HuH-7 (cell line): ENCODE results near the gene SPRR1A.
"Not testable (repeated sequence)": the region's sequence is repeated elsewhere in the genome, so short reads cannot be mapped to it uniquely, and the experiment has no call there.

Experiments used
- DNase-seq: peaks from one replicate; pipeline ENCODE4 v3.0.0; 2011; ENCODE audit warnings: low spot score

Gene SPRR1A

DNA sequence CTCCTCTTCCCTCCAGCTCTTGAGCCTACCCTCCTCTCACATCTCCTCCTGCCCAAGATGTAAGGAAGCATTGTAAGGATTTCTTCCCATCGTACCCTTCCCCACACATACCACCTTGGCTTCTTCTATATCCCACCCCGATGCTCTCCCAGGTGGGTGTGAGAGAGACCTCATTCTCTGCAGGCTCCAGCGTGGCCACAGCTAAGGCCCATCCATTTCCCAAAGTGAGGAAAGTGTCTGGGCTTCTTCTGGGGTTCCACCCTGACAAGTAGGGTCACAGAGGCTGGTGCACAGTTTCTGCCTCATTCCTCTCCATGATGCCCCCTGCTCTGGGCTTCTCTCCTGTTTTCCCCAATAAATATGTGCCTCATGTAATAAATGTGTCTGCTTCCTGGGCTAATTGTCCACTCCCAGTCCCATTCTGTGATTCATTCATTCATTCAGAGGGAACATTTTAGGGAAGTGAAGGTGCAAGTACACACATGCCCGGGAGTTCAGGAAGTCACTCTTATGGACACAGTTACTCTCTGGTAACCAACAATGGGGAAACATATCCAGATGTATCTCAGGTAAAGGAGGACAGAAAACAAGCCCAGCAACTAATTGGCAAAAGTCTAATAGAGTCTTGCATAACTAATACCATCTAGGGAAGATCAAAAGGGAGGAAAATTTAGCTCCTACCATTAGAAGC lies 11.5 kb upstream of the SPRR1A start:
- DNase-seq: no peak

DNA sequence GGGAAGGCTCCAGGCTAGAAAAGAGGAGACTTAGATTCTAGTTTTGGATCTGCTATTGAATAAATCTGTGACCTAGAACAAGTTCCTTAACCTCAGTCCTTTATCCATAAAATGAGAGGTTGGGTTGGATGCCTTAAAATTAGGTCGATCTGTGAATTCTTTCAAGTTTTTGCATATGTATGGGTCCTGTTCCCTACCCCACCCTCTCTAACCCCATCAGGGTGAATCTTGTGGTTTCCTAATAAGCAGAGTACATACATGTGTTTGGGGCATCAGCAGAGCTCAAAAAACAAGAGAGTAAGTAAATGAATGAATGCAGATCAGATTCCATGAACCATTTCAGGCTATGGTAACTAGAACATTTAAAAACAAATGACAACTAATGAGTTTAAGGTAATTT lies 7.2 kb upstream of the SPRR1A start:
- DNase-seq: no peak

DNA sequence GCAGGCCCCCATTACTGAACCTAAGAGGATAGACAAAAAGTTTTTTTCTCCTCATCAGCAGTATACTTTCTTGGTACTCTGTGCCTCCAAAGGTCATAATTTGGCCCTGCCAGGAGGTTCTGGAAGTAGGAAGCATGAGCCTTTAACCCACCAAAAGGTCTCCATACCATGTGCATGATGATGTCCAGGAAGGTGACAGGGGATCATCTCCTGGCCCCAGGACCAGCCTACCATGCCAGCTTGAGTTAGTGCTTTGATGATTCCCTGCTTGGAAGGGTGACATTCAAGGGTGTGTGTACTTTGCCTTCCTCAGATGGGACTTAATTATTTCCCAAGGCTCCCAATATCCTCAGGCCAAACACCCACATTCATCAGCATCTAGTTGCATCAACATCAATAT lies 6.3 kb upstream of the SPRR1A start:
- DNase-seq: no peak

DNA sequence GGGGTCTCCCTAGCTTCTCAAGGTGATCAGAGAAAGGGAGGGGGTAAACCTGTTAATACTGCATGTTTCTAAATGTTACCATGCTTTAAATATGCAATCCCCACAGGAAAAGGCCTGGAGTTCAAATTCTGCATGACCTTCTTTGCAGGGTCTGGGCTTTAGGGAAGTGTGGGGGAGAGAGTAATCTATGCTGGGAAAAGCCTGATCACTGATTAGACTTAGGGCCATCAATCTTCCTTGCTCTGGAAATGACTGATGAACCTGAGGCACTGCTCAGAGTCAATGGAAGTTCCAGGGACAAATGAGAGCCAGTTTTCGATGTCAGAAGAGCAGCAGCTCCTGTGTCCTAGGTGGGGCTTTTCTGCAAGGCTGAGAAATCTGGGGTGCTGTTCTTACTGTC lies 3.2 kb upstream of the SPRR1A start:
- no peak for DNase-seq

DNA sequence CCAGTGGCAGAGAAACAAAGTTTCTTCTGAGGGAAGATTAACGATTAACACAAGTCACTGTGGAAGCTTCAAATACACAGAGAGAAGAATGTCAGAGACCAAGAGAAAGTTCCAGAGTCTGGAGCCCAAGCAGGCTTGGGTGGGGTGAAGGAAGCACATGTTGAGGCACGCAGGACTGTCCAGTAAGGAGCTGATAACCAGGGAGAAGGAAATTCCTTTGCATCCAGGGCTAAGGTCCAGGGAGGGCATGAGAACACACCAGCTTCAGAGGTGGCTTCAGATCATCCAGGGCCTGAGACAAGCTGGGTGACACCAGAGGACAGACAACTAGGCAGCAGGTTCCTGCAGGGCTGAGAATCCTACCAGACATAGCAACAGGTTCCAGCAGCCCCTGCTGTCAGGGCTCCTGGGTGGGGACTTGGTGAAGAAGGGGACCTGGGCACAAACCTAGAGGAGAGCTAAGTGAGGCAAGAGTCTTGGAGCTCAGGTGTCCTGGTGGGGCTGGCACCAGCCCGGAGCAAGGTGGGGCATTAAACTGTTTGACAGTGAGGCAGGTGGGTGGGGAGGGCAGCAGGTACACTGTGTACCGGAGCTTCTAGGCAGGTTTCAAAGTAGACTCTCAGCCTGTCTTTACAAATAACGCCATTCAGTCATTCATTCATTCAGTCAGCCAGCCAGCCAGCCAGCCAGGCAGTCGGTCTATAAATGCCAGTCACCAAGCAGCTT lies 2.6 kb upstream of the SPRR1A start:
- no peak for DNase-seq

DNA sequence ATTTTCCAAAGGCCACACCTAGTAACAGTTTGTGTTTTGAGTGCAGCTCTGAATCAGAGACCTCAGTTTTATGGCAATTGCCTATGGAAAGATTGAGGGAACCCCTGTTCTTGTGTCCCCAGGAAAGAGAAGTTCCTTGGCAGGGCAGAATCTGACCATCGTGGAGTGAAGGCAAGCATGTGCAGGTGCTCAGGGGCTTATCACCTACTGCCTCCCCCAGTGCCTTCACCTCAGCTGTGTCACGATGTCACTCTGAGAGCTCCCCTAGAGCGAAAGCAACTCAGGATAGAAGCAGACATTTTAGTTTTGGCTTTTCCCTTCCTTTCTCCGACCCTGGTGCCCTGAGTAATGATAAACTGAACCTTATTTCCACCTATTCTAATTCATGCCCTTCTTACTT lies 1.8 kb upstream of the SPRR1A start:
- DNase-seq: no peak

DNA sequence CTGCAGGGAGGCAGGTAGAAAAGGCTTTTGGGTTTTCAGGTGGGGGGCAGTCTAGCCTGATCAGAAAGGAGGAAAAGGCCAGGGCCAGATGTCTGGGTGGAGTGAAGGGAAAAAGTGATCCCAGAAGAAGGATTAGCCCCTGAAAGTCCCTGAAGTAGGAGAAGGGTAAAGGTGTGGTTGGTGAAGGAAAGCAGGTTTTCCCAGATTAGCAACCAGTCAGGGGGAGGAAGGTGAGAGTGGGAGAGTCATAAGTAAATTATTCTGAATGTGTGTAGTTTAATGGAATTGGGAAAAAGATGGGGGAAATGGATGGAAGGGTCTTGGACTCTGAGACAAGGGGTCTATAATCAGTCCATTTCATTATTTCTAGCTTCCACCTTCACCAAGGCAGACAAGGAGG lies 647 bp upstream of the SPRR1A start:
- no peak for DNase-seq

DNA sequence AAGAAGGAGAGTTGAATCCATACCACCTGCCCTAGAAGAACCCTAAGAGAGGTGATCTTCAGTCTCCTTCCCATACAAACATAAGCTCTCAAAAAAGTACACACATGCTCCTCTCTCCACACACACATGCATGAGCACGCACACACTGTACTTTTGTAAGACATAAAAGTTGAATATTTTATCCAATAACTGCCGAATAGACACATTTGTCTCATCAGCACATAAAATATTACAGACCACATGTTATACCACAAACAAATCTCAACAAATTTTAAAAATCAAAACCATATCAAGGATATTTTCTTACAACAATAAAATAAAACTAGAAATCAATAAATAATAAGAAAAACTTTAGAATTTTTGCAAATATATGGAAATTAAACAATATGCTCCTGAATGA lies 2.7 kb downstream of the SPRR1A start:
- DNase-seq: no peak

DNA sequence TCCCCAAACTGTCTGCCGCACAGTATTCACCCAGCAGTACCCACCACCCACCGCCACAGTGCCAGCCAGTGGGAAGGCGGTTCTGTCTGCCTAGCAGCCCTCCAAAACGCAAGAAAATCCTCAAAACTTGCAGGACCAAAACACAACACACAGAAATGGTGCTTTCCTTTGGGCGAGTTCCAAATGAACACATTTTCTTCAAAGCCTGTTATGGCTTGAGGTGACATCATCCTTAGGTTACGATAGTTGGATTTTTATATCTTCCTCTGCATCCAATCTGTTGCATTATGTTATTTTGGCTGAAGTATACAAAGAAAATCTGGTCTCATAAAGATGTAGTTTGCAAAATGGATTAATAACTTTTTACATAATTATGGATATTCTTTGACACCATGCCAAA lies 9.3 kb downstream of the SPRR1A start:
- DNase-seq: no peak

DNA sequence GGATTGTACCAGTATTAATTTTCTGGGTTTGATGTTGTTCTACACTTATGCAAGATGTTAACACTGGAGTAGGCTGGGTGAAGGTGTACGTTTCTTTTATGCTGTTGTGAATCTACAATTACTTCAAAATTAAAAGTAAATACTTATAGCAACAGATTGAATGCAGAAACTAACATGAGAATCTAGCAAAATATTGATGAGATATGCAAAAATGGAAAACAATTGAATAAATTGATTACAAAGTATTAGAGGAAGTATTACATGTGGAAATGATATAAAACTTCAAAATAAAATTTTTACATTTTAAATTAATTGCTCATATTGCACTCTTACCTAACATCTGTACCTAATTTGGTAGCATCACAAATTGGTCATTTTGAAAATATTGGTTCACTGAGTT lies 12.0 kb downstream of the SPRR1A start:
- no peak for DNase-seq

DNA sequence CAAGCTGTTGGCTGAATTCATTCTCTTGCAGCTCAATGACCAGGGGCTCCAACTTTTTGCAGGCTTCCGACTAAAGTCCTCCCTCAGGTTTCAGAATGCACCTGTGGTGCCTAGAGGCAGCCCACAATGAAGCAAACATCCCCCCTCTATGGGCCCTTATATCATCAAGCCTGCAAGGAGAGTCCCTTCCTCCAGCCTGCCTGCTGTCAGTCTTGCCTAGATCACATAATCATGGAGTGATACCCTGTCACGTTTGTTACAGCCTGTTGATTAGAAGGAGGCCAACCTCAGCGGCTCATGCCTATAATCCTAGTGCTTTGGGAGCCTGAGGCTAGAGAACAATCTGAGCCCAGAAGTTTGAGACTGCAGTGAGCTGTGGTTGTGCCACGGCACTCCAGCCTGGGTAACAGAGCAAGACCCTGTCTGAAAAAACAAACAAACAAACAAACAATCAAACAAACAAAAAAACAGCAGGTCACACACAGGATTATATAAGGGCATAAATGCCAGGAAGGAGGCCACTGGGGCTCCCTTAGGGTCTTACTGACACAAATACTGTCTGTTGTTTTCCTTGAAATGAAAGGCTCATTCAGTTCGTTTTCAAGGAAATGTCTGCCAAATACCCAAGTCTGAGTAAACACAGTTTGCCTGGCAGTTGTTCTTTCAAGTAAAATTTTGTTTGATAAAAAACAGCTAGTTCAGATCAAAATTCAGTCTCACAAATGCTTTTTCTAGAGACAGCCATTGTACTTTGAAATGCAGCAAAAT lies 12.9 kb downstream of the SPRR1A start:
- DNase-seq: no peak

DNA sequence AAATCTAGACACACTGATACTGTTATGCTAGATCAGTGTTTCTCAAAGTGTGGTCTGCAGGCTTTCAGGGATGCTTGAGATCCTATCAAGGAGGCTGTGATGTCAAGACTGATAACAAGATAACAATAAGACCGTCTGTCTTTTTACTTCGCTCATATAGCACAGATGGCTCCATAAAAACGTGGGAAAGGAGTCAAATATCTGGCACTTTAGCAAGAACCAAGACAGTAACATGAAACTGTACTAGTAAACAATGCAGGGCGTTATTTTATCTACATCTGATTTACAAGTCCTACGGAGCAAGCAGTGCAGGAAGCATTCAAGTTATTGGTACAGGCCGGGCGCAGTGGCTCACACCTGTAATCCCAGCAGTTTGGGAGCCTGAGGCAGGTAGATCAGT lies 14.0 kb downstream of the SPRR1A start:
- no peak for DNase-seq

DNA sequence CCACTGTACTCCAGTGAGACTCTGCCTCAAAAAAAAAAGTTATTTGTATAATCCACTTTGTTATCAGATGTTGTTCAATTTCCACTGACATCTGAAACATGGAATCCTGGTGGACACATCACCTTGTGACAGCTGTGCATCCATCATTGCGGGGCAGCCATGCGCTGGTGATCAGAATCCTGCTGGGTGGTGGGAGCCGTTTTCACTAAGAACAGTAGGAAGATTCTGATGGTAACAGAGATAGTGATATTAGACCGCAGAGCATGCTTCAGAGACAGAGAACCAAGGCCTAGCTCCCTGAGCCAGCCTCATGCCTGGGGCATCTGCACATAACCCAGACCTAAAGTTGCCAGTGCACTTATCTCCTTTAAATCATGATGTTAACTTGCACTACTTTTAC lies 14.6 kb downstream of the SPRR1A start:
- DNase-seq: no peak

DNA sequence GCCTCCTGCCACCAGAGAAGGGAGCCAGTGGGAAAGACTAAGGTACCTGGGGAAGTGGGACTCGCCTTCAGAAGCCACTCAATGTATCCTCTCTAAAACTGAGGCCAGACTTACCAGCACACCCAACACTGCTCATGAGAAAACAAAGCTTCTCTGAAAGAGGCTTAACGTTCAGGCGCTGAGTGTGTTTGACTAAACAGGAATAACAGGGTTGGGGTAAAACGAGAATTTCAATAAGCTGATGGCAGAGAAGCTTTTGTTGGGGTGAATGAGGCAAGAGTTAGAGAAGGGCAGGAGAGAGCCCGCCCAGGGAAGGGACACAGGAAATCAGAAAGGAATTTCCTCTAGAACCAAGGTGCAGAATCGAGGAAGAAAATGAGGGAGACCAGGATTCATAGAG lies 15.9 kb downstream of the SPRR1A start:
- DNase-seq: no peak

DNA sequence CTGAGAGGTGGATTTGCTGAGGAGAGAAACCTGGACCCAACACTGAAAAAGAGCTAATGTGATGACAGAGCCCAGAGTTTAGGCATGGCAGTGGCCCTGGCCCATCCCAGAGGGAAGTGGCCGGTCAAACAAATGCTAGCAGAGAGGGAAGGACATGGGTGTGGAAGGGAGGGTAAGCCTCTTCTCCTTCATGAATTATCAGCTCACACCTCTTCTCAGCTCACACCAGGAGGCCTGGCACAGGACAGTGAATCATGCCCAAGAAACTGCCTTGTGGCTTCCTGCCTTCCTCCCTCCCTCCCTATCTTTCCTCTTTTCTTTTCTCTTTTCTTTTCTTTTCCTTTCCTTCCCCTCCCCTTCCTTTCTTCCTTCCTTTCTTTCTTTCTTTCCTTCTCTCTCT lies 16.4 kb downstream of the SPRR1A start:
- no peak for DNase-seq

DNA sequence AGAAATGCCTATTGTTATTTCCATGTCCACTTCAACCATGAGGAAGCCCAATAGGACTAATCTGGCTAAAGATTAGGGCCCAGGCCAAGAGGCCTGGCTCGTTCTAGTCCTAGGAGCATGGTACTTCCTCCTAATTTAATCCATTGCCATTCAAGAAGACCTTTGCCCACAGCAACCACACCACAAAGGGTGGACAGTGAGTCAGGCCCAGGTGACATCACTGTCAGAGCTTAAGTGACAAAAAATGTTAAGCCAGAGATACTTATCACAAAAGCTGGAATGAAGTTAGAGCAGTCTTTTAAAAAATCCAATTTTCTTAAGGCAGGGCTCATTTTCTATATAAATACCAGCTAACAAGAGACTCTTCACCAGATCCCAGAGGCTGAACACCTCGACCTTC lies 17.5 kb downstream of the SPRR1A start, which contains the start of gene SPRR3:
SPRR3 (plus strand) TSS at position 368 of the 400 bp plus-strand sequence. CDS start 1,272 bp downstream, outside the sequence.
- no peak for DNase-seq

DNA sequence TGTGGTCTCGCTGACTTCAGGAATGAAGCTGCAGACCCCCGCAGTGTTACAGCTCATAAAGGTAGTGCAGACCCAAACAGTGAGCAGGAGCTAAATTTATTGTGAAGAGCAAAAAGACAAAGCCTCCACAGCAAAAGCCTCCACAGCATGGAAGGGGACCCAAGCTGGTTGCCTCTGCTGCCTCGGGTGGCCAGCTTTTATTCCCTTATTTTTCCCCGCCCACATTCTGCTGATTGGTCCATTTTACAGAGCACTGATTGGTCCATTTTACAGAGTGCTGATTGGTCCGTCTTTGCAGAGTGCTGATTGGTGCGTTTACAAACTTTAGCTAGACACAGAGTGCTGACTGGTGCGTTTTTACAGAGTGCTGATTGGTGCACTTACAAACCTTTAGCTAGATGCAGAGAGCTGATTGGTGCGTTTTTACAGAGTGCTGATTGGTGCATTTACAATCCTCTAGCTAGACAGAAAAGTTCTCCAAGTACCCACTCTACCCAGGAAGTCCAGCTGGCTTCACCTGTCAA lies 27.4 kb downstream of the SPRR1A start:
- not testable (repeated sequence) for DNase-seq

DNA sequence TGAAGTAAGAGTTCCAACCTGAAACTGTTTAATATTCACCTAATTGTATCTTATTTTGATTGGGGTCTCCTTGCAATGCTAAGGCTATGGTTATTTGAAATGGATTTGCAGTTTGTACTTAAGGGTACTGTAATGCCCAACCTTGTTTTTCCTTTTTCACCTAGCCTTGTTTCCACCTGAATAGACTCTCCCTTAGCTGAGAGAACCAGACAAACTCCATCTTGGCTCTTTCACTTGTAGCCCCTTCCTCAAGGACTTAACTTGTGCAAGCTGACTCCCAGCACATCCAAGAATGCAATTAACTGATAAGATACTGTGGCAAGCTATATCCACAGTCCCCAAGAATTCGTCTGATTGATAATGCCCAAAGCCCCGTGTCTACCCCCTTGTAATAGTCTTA lies 37.9 kb downstream of the SPRR1A start:
- DNase-seq: not testable (repeated sequence)

DNA sequence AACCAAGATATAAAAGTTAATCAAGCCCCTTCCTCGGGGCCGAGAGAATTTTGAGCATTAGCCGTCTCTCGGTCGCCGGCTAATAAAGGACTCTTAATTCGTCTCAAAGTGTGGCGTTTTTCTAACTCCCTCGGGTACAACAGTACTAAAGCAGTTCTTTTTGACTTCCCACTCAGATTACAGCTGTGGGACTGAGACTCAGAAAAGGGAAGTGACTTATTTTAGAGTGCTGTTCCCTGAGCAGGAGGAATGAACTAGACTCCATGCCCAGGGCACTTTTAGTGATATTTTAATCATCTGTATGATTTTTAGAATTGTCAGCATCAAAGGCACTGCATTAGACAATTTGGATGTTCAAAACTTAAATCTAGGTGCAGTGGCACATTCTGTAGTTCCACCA lies 38.5 kb downstream of the SPRR1A start:
- DNase-seq: not testable (repeated sequence)

DNA sequence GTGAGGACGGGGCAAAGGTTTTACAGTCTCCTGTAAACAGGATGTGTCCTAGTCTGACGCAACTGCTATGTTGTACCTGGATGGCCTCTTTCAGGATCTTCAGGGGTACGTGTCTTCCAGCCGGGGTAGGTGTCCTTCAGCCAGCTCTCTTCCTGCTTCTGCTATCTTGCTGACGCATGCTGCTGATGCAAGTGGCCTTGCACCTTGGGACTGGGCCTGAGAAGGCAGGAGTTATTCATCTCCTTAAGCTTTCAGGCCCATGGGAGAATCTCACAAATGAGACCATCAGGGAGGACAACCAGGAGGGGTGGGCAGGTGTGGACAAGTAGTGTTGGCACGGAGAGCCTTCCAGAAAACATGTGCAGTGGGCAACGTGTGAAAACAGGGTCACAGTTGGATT lies 39.2 kb downstream of the SPRR1A start:
- DNase-seq: no peak

DNA sequence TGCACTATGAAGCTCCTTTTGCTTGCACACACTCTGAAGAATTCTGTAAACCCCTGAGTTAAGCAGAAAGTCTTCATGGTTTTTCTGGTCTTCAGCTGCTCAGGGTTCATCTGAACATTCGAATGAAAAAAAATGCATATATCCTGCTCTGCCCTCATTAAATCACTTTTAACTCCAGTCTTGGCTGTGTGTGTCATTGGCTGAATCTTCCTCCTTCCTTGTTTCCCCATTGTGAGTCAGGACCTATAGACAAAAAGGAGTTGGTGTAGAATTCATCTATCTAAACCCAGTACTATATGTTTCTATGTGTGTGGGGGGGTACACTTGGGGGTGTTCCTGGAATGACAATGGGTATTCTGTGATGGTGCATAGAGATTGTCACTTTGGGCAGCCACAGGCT lies 40.5 kb downstream of the SPRR1A start:
- DNase-seq: no peak

DNA sequence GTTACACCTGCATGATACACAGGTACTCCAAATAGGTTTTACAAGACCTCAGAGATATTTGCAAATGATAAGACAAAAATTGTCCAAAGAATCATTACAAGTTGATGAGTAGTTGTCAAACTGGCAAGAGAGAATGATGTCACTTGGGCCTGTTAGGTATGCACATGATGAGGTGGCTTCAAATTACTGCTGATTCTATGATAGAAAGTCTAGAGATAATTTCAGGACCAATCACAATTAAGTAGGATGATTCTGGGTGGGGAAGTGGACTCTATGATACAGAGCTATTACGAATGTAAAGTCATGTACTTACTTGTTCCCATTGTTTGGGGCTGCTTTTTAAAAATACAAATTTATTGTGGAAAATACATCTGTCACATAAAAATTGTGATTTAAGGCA lies 41.9 kb downstream of the SPRR1A start:
- no peak for DNase-seq

DNA sequence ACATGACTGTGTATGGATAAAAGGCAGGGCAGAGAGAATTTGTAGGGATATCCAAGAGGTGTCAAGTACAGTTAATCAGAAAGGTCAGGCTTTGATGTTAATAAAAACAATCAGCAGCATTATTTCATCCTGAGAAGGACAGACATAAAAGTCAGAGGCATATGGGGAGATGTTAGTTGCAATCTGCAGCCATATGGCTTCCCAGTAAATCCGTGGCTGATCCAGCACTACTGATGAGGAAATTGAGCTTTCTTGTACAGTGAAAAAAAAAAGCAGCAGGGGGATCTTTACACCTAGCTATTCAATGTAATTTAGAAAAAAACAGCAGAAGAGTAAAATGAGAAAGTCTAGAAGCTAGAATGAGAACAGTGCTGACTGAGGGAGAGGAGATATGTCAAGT lies 44.9 kb downstream of the SPRR1A start:
- no peak for DNase-seq
